Measurements from ENCODE around the gene CDH15. TPM values are rescaled to one million over a fixed set of nuclear protein-coding genes. Genes with fewer than 3 reads are reported as not detected.

CDH15 gene
- total and polyA plus RNA-seq, 9 of the 15 experiments (the other 6 are each of a cell fraction or from before 2014, with no cell fraction given) = 0.07 to 0.18 TPM; not detected in 7

GRCh38 chr16:89219365-89219764, 47.8 kb downstream of the CDH15 start (continued):
- no peak for TF ChIP-seq ZNF398 (CRISPR knock-in tag; IDR thresholded peaks at IDR 0.05)
- TF ChIP-seq NFIX (CRISPR knock-in tag; IDR thresholded peaks at IDR 0.05; ENCODE audit: low read depth) = no peak
- TF ChIP-seq ZNF699 (CRISPR knock-in tag; IDR thresholded peaks at IDR 0.05; ENCODE audit: insufficient replicate concordance) = no peak
- no peak for TF ChIP-seq CAMTA2 (CRISPR knock-in tag; conservative IDR thresholded peaks at IDR 0.05)
- TF ChIP-seq CBX5 (IDR thresholded peaks at IDR 0.05; ENCODE audit: borderline replicate concordance, low read depth) = no peak
- no peak for TF ChIP-seq ZNF174 (CRISPR knock-in tag; IDR thresholded peaks at IDR 0.05)
- TF ChIP-seq NELFE (IDR thresholded peaks at IDR 0.05; ENCODE audit: insufficient read depth, insufficient read length) = no peak
- no peak for TF ChIP-seq NR2C2 (CRISPR knock-in tag; IDR thresholded peaks at IDR 0.05)
- no peak for TF ChIP-seq NR2C2 (tag; IDR thresholded peaks at IDR 0.05)
- no peak for TF ChIP-seq SMAD1 (IDR thresholded peaks at IDR 0.05; ENCODE audit: low read depth, low read length, partially characterized antibody)
- no peak for TF ChIP-seq TFAM (CRISPR knock-in tag; conservative IDR thresholded peaks at IDR 0.05)
- no peak for TF ChIP-seq HDGF (IDR thresholded peaks at IDR 0.05)
- TF ChIP-seq U2AF1 (optimal IDR thresholded peaks at IDR 0.05; ENCODE audit: low read depth, low read length) = no peak
- peak; percentile 62; the same call in 1 of the 2 replicates for TF ChIP-seq SMARCE1 (IDR thresholded peaks at IDR 0.05)
- no peak for TF ChIP-seq ZNF668 (CRISPR knock-in tag; IDR thresholded peaks at IDR 0.05)
- no peak for TF ChIP-seq ZNF518B (CRISPR knock-in tag; IDR thresholded peaks at IDR 0.05)
- TF ChIP-seq PHF20 (IDR thresholded peaks at IDR 0.05; ENCODE audit: partially characterized antibody) = no peak
- peak; percentile 55; the same call in 1 of the 2 replicates for TF ChIP-seq FOXM1 (IDR thresholded peaks at IDR 0.05; ENCODE audit: low read depth)
- TF ChIP-seq FOXM1 (CRISPR knock-in tag; IDR thresholded peaks at IDR 0.05; ENCODE audit: low read depth) = no peak
- TF ChIP-seq CREB3 (tag; conservative IDR thresholded peaks at IDR 0.05; ENCODE audit: low read depth) = no peak
- TF ChIP-seq FOXP1 (CRISPR knock-in tag; IDR thresholded peaks at IDR 0.05) = no peak
- TF ChIP-seq CEBPB (tag; IDR thresholded peaks at IDR 0.05) = no peak
- TF ChIP-seq ILF3 (IDR thresholded peaks at IDR 0.05; ENCODE audit: borderline replicate concordance) = no peak
- TF ChIP-seq ILK (tag; IDR thresholded peaks at IDR 0.05; ENCODE audit: borderline replicate concordance, low read depth) = no peak

All from K562 (cell line).